Kidney (tissue), 14 donors: ENCODE results near the gene SLCO1B1. TPM values are rescaled to one million over a fixed set of nuclear protein-coding genes. Genes with fewer than 3 reads are reported as not detected.
"Not testable (repeated sequence)": the region's sequence is repeated elsewhere in the genome, so short reads cannot be mapped to it uniquely, and the experiment has no call there.

Source experiments
- DNase-seq, 5 donors: peaks; one replicate each; pipeline ENCODE4 v3.0.0-alpha.2; 2013 to 2020
- FAIRE-seq: peaks from 2 replicates; lab custom pipeline; 2012; peaks lifted over from hg19 to GRCh38; lab: Jason Lieb, UNC
- H3K27ac ChIP-seq, 2 donors: one replicate each; pipeline ENCODE4 v1.7.0; 2013; ENCODE audit warnings: low read depth in 2 of 2, low read length in 2 of 2, inconsistent platforms in 1 of 2
- H3K27me3 ChIP-seq: one replicate; pipeline ENCODE4 v1.7.1; 2013; ENCODE audit warnings: low read length, inconsistent platforms; ENCODE audit not compliant: control insufficient read depth, insufficient read depth
- H3K36me3 ChIP-seq, 3 donors: one replicate each; pipeline versions ENCODE4 v1.7.0 to v1.7.1; 2013; ENCODE audit warnings: low read length in 3 of 3, control low read depth in 1 of 3, inconsistent platforms in 1 of 3; ENCODE audit not compliant: insufficient read depth in 3 of 3, control insufficient read depth in 2 of 3
- H3K4me1 ChIP-seq, 3 donors: one replicate each; pipeline versions ENCODE4 v1.7.0 to v1.7.1; 2013; ENCODE audit warnings: low read length in 3 of 3, inconsistent platforms in 1 of 3, low read depth in 1 of 3; ENCODE audit not compliant: control insufficient read depth in 2 of 3, insufficient read depth in 2 of 3
- H3K4me3 ChIP-seq, 3 donors: one replicate each; pipeline versions ENCODE4 v1.7.0 to v1.8.1; 2013; ENCODE audit warnings: low read length in 3 of 3, control low read depth in 1 of 3, inconsistent platforms in 1 of 3
- H3K9ac ChIP-seq, 3 donors: one replicate each; pipeline versions ENCODE4 v1.7.0 to v1.7.1; 2013; ENCODE audit warnings: low read length in 3 of 3, control low read depth in 1 of 3, inconsistent platforms in 1 of 3
- H3K9me3 ChIP-seq, 3 donors: one replicate each; pipeline versions ENCODE4 v1.7.0 to v1.7.1; 2013; ENCODE audit warnings: low read length in 3 of 3, control low read depth in 1 of 3, inconsistent platforms in 1 of 3; ENCODE audit not compliant: control insufficient read depth in 2 of 3, insufficient read depth in 1 of 3
- intact Hi-C: fragments of 100-400 bp; cut with DNase I; formaldehyde crosslinking; loops from one replicate; pipeline ENCODE4 v1.11.1; 2022
- polyA plus RNA-seq: library from polyadenylated mRNA; stranded (reverse); fragments of 350-450 nt; fragmentation: Illumina TruSeq; extraction: RNeasy Lipid Tissue Mini Kit (QIAGEN cat#74804); gene quantifications from one replicate; pipeline ENCODE4 v1.2.3, GENCODE V29; 2014; ENCODE audit warnings: low read depth, low replicate concordance; ENCODE audit not compliant: insufficient read depth
- total RNA-seq: library from RNA; stranded (reverse); fragmentation: NEBNext Ultra II Directional; extraction: Animal tissue kit (Norgen Biotek cat#: 25700); gene quantifications from one replicate; pipeline ENCODE4 v1.2.1, GENCODE V29; 2021
- TF ChIP-seq, protein P1 (sequence below): IDR thresholded peaks from 3 replicates; pipeline ENCODE4 v1.5.1; 2012; ENCODE audit warnings: mild to moderate bottlenecking, moderate library complexity, borderline replicate concordance; ENCODE audit not compliant: insufficient read depth; ENCODE audit errors: extremely low read depth
- donor health status: control.
- donor health status: control.
- donor health status: control.
- donor health status: control.
- donor health status: control.
- donor health status: DM: yes; HTN: yes; CAD: no.
- donor health status: Normal renal cell carcinoma (clear cell type).

The SLCO1B1 gene
- total and polyA plus RNA-seq, 2 donors from 2014 or later = not detected

DNA sequence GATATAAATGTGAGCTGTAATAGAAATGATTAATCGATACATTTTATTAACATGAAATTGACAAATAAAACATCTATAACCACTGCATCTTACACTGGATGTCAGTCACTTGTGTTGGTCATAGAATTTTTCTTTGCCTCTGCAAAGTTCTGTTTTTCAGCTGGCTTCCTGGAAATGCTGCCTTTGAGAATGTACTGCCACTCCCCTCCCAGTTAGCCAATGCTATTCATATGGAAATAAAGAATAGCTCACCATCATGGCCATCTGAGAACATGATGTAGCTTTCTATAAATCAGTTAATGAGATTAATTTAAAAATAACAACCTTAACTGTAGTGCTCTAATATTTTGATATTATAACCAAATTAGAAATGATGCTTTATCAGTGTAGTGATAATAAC lies 41.1 kb downstream of the SLCO1B1 start:
- Histone ChIP-seq H3K9me3 (no peaks in the 10 kb centered on the region), H3K9ac (no peak overlapping the region), H3K4me1 (no peaks in the 10 kb centered on the region), H3K4me3 (no peak overlapping the region), H3K27me3 (no peaks in the 10 kb centered on the region), H3K36me3 (no peaks in the 10 kb centered on the region), H3K27ac (no peak overlapping the region)
- FAIRE-seq = no peak
- DNase-seq = no peak
- TF ChIP-seq, protein P1, sequence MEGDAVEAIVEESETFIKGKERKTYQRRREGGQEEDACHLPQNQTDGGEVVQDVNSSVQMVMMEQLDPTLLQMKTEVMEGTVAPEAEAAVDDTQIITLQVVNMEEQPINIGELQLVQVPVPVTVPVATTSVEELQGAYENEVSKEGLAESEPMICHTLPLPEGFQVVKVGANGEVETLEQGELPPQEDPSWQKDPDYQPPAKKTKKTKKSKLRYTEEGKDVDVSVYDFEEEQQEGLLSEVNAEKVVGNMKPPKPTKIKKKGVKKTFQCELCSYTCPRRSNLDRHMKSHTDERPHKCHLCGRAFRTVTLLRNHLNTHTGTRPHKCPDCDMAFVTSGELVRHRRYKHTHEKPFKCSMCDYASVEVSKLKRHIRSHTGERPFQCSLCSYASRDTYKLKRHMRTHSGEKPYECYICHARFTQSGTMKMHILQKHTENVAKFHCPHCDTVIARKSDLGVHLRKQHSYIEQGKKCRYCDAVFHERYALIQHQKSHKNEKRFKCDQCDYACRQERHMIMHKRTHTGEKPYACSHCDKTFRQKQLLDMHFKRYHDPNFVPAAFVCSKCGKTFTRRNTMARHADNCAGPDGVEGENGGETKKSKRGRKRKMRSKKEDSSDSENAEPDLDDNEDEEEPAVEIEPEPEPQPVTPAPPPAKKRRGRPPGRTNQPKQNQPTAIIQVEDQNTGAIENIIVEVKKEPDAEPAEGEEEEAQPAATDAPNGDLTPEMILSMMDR = no peak
- intact Hi-C loops = no loop called here

DNA sequence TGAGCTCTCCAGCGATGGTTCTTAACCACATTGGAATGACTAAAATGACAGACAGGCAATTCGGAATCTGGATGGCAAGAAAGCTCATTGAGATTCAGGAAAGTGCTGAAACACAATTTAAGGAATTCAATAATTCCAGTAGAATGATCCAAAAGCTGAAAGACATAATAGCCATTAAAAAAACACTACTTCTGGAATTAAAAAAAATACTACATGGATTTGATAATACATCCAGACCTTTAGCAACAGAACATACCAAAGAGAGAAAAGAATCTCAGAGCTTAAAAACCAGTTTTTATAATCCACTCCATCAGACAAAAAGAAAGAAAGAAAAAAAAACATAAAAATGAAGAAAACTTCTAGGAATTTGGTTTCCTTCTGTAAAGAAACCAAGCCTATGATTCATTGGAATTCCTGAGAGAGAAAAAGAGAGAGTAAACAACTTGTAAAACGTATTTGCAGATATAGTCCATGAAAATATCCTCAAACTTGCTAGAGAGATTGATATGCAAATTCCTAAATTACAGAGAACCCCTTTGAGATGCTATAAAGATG lies 52.8 kb downstream of the SLCO1B1 start:
- H3K9me3 ChIP-seq = no peaks in the 10 kb centered on the region
- H3K27me3 ChIP-seq = no peaks in the 10 kb centered on the region
- FAIRE-seq (no peak), DNase-seq (no peak)
- intact Hi-C loops = no loop called here
- TF ChIP-seq, protein P1 = no peak
- H3K27ac ChIP-seq = no peak overlapping the region
- H3K36me3 ChIP-seq = no peaks in the 10 kb centered on the region
- no peaks in the 10 kb centered on the region for H3K4me1 ChIP-seq
- H3K9ac ChIP-seq = no peak overlapping the region
- no peak overlapping the region for H3K4me3 ChIP-seq

DNA sequence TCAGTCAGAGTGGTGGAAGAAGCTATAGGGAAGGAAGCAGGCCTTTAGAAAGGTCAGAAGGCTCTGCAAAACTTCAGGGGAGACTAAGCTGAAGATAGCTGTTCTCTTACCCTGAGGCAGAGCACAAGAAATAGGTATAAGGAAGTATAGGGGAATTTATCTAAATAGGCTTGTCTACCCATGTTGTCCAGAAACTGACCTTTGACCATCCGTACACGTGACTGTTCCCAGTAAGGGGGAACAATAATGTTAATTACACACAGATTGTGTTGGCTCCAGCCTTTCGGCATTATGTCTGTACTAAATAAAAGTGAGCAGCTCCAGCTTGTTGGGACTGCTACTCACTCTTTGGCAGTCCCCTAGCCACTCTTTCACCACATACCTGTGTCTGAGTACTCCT lies 59.0 kb downstream of the SLCO1B1 start:
- Histone ChIP-seq H3K4me3 (no peak overlapping the region), H3K9ac (no peak overlapping the region), H3K27ac (no peak overlapping the region), H3K27me3 (no peaks in the 10 kb centered on the region), H3K9me3 (no peaks in the 10 kb centered on the region), H3K4me1 (no peaks in the 10 kb centered on the region), H3K36me3 (no peaks in the 10 kb centered on the region)
- FAIRE-seq (no peak), DNase-seq (no peak)
- intact Hi-C loops = no loop called here
- TF ChIP-seq, protein P1 = no peak

DNA sequence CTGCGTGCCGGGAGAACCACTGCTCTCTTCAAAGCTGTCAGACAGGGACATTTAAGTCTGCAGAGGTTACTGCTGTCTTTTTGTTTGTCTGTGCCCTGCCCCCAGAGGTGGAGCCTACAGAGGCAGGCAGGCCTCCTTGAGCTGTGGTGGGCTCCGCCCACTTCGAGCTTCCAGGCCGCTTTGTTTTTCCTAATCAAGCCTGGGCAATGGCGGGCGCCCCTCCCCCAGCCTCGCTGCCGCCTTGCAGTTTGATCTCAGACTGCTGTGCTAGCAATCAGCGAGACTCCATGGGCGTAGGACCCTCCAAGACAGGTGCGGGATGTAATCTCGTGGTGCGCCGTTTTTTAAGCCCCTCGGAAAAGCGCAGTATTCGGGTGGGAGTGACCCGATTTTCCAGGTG lies 83.4 kb downstream of the SLCO1B1 start:
- H3K9ac ChIP-seq, DNase-seq, H3K4me3 ChIP-seq, H3K4me1 ChIP-seq, H3K36me3 ChIP-seq, H3K27me3 ChIP-seq, H3K9me3 ChIP-seq, H3K27ac ChIP-seq, FAIRE-seq, intact Hi-C loops: not testable (repeated sequence)
